ENCODE results near the gene OTUB2. TPM values are rescaled to one million over a fixed set of nuclear protein-coding genes. Genes with fewer than 3 reads are reported as not detected.
A peak's percentile ranks its signal among the peaks of the same experiment; 100 is the strongest.
"Not testable (repeated sequence)": the region's sequence is repeated elsewhere in the genome, so short reads cannot be mapped to it uniquely, and the experiment has no call there.

The OTUB2 gene
- total RNA-seq, 3 donors from 2014 or later = 0.50 to 0.54 (median 0.53) TPM

GRCh38 chr14:94058128-94058673, 32.1 kb downstream of the OTUB2 start:
- Mint-ChIP-seq H3K36me3 (ENCODE audit: insufficient read depth) (peaks cover 69% of the 10 kb centered on the region), H3K4me1 (ENCODE audit: low read depth) (peaks cover 54% of the 10 kb centered on the region), H3K27me3 (ENCODE audit: low read depth) (no peaks in the 10 kb centered on the region), H3K9me3 (no peaks in the 10 kb centered on the region), H3K4me3 (no peak overlapping the region)
- no peak for DNase-seq
- no peak for ATAC-seq

GRCh38 chr14:94058674-94059138, 32.6 kb downstream of the OTUB2 start:
- H3K4me3 Mint-ChIP-seq = no peak overlapping the region
- H3K4me1 Mint-ChIP-seq (ENCODE audit: low read depth) = peaks cover 56% of the 10 kb centered on the region
- DNase-seq (no peak), ATAC-seq (no peak)
- H3K36me3 Mint-ChIP-seq (ENCODE audit: insufficient read depth) = peaks cover 71% of the 10 kb centered on the region
- no peaks in the 10 kb centered on the region for H3K27me3 Mint-ChIP-seq (ENCODE audit: low read depth)
- no peaks in the 10 kb centered on the region for H3K9me3 Mint-ChIP-seq

- no peaks in the 10 kb centered on the region for H3K27me3 Mint-ChIP-seq (ENCODE audit: low read depth)
- peaks cover 65% of the 10 kb centered on the region for H3K4me1 Mint-ChIP-seq (ENCODE audit: low read depth)
- ATAC-seq = no peak
- no peaks in the 10 kb centered on the region for H3K9me3 Mint-ChIP-seq
- no peak overlapping the region for H3K4me3 Mint-ChIP-seq
- H3K36me3 Mint-ChIP-seq (ENCODE audit: insufficient read depth) = peaks cover 64% of the 10 kb centered on the region
- no peak for DNase-seq
Measured at GRCh38 chr14:94059998-94060397, 33.9 kb downstream of the OTUB2 start.

- H3K9me3 Mint-ChIP-seq = no peaks in the 10 kb centered on the region
- H3K4me1 Mint-ChIP-seq (ENCODE audit: low read depth) = peaks cover 76% of the 10 kb centered on the region
- no peak overlapping the region for H3K4me3 Mint-ChIP-seq
- no peak for DNase-seq
- peaks cover 51% of the 10 kb centered on the region for H3K36me3 Mint-ChIP-seq (ENCODE audit: insufficient read depth)
- no peaks in the 10 kb centered on the region for H3K27me3 Mint-ChIP-seq (ENCODE audit: low read depth)
- ATAC-seq = no peak
Measured at GRCh38 chr14:94062344-94062940, 36.3 kb downstream of the OTUB2 start.

GRCh38 chr14:94066089-94066676, 40.0 kb downstream of the OTUB2 start:
- no peak for ATAC-seq
- H3K4me3 Mint-ChIP-seq = no peak overlapping the region

GRCh38 chr14:94072076-94072475, 45.9 kb downstream of the OTUB2 start:
- H3K27me3 Mint-ChIP-seq (ENCODE audit: low read depth); DNase-seq; ATAC-seq; H3K4me3 Mint-ChIP-seq: not testable (repeated sequence)
- peaks cover 68% of the 10 kb centered on the region for H3K4me1 Mint-ChIP-seq (ENCODE audit: low read depth)
- H3K36me3 Mint-ChIP-seq (ENCODE audit: insufficient read depth) = peaks cover 65% of the 10 kb centered on the region
- H3K9me3 Mint-ChIP-seq = peaks cover 49% of the 10 kb centered on the region

More at GRCh38 chr14:94066089-94066676, 40.0 kb downstream of the OTUB2 start:
- no peak for DNase-seq
- no peaks in the 10 kb centered on the region for H3K27me3 Mint-ChIP-seq (ENCODE audit: low read depth)
- peaks cover 28% of the 10 kb centered on the region for H3K9me3 Mint-ChIP-seq
- peaks cover 85% of the 10 kb centered on the region for H3K4me1 Mint-ChIP-seq (ENCODE audit: low read depth)
- H3K36me3 Mint-ChIP-seq (ENCODE audit: insufficient read depth) = peaks cover 60% of the 10 kb centered on the region

- Mint-ChIP-seq H3K9me3 (peaks cover 34% of the 10 kb centered on the region), H3K4me3 (peak overlapping the region; percentile 52), H3K36me3 (ENCODE audit: insufficient read depth) (peaks cover 67% of the 10 kb centered on the region), H3K27me3 (ENCODE audit: low read depth) (no peaks in the 10 kb centered on the region), H3K4me1 (ENCODE audit: low read depth) (peaks cover 66% of the 10 kb centered on the region)
- ATAC-seq = no peak
- no peak for DNase-seq
Measured at GRCh38 chr14:94074534-94074933, 48.4 kb downstream of the OTUB2 start.

- no peak for DNase-seq
- Mint-ChIP-seq H3K27me3 (ENCODE audit: low read depth) (no peaks in the 10 kb centered on the region), H3K36me3 (ENCODE audit: insufficient read depth) (peaks cover 68% of the 10 kb centered on the region), H3K4me1 (ENCODE audit: low read depth) (peaks cover 66% of the 10 kb centered on the region), H3K9me3 (peaks cover 33% of the 10 kb centered on the region), H3K4me3 (peak overlapping the region; percentile 63)
- no peak for ATAC-seq
Measured at GRCh38 chr14:94075008-94075407, 48.9 kb downstream of the OTUB2 start.

GRCh38 chr14:94077111-94077821, 51.1 kb downstream of the OTUB2 start:
- Mint-ChIP-seq H3K4me1 (ENCODE audit: low read depth) (peaks cover 58% of the 10 kb centered on the region), H3K36me3 (ENCODE audit: insufficient read depth) (peaks cover 53% of the 10 kb centered on the region), H3K27me3 (ENCODE audit: low read depth) (no peaks in the 10 kb centered on the region), H3K9me3 (peaks cover 16% of the 10 kb centered on the region), H3K4me3 (peak overlapping the region; percentile 100)
- DNase-seq (no peak), ATAC-seq (no peak)

GRCh38 chr14:94077823-94078222, 51.7 kb downstream of the OTUB2 start:
- Mint-ChIP-seq H3K4me1 (ENCODE audit: low read depth) (peaks cover 56% of the 10 kb centered on the region), H3K9me3 (peaks cover 14% of the 10 kb centered on the region), H3K4me3 (peak overlapping the region; percentile 100), H3K36me3 (ENCODE audit: insufficient read depth) (peaks cover 50% of the 10 kb centered on the region), H3K27me3 (ENCODE audit: low read depth) (no peaks in the 10 kb centered on the region)
- DNase-seq = no peak
- ATAC-seq = no peak

- Mint-ChIP-seq H3K4me1 (ENCODE audit: low read depth) (peaks cover 50% of the 10 kb centered on the region), H3K36me3 (ENCODE audit: insufficient read depth) (peaks cover 38% of the 10 kb centered on the region), H3K9me3 (peaks cover 7% of the 10 kb centered on the region), H3K27me3 (ENCODE audit: low read depth) (no peaks in the 10 kb centered on the region), H3K4me3 (peak overlapping the region; percentile 100)
- ATAC-seq = no peak
- no peak for DNase-seq
Measured at GRCh38 chr14:94079891-94080620, 53.9 kb downstream of the OTUB2 start.

GRCh38 chr14:94080621-94081385, 54.7 kb downstream of the OTUB2 start, which contains the start of the genes DDX24 and IFI27L1:
DDX24 (minus strand) TSS chr14:94081202; CDS start chr14:94079742, 1,460 bp downstream.
IFI27L1 (plus strand) TSS chr14:94081310; CDS start chr14:94096938, 15,628 bp downstream.
- ATAC-seq (peak; percentile 98), DNase-seq (peak; percentile 95)
- peak within 1 kb of the TSS; percentile 100 for H3K4me3 Mint-ChIP-seq
- peaks cover 43% of the 10 kb centered on the region for H3K4me1 Mint-ChIP-seq (ENCODE audit: low read depth)
- peaks cover 31% of the 10 kb centered on the region for H3K36me3 Mint-ChIP-seq (ENCODE audit: insufficient read depth)
- H3K9me3 Mint-ChIP-seq = no peaks in the 10 kb centered on the region
- no peaks in the 10 kb centered on the region for H3K27me3 Mint-ChIP-seq (ENCODE audit: low read depth)

GRCh38 chr14:94081386-94081820, 55.3 kb downstream of the OTUB2 start:
- Mint-ChIP-seq H3K4me1 (ENCODE audit: low read depth) (peaks cover 39% of the 10 kb centered on the region), H3K9me3 (no peaks in the 10 kb centered on the region), H3K27me3 (ENCODE audit: low read depth) (no peaks in the 10 kb centered on the region), H3K36me3 (ENCODE audit: insufficient read depth) (peaks cover 33% of the 10 kb centered on the region), H3K4me3 (peak overlapping the region; percentile 100)
- DNase-seq = no peak
- peak; percentile 19 to 35 for ATAC-seq
